Measurements from ENCODE around the gene PAX1. TPM values are rescaled to one million over a fixed set of nuclear protein-coding genes. Genes with fewer than 3 reads are reported as not detected.

The PAX1 gene
- total and polyA plus RNA-seq, 9 of the 15 experiments (the other 6 are each of a cell fraction or from before 2014, with no cell fraction given), result not detected

GRCh38 chr20:21762646-21763045 is 57.2 kb downstream of the PAX1 start (continued):
- TF ChIP-seq E2F6 (IDR thresholded peaks at IDR 0.05; ENCODE audit: borderline replicate concordance in 1 of 2, extremely low read depth in 1 of 2, insufficient read depth in 1 of 2, insufficient read length in 1 of 2, low read depth in 1 of 2, low read length in 1 of 2, poor library complexity in 1 of 2, severe bottlenecking in 1 of 2), result no peak
- no peak for TF ChIP-seq SIN3B (IDR thresholded peaks at IDR 0.05; ENCODE audit: low read depth)
- no peak for TF ChIP-seq PATZ1 (CRISPR knock-in tag; IDR thresholded peaks at IDR 0.05; ENCODE audit: borderline replicate concordance)
- no peak for TF ChIP-seq ZNF41 (CRISPR knock-in tag; conservative IDR thresholded peaks at IDR 0.05)
- TF ChIP-seq DEAF1 (CRISPR knock-in tag; IDR thresholded peaks at IDR 0.05), result no peak
- no peak for TF ChIP-seq MXD1 (CRISPR knock-in tag; IDR thresholded peaks at IDR 0.05; ENCODE audit: borderline replicate concordance, poor library complexity, severe bottlenecking)
- no peak for TF ChIP-seq TBP (optimal IDR thresholded peaks at IDR 0.05; ENCODE audit: low read depth, low read length)
